Trophoblast cell (in vitro differentiated cells and primary cell): ENCODE data around the gene EFS.
"Not testable (repeated sequence)": the region's sequence is repeated elsewhere in the genome, so short reads cannot be mapped to it uniquely, and the experiment has no call there.

Experiments
- DNase-seq, 2 donors: peaks; one replicate each; pipeline ENCODE4 v3.0.0-alpha.2; 2016
- H2AFZ ChIP-seq: 2 replicates; pipeline ENCODE4 v1.6.1; 2013; ENCODE audit warnings: low read length, moderate library complexity, mild to moderate bottlenecking; ENCODE audit not compliant: insufficient read depth, poor library complexity
- H2AK5ac ChIP-seq: 2 replicates; pipeline ENCODE4 v1.6.1; 2013; ENCODE audit warnings: mild to moderate bottlenecking, low read length
- H2BK120ac ChIP-seq: 2 replicates; pipeline ENCODE4 v1.6.1; 2013; ENCODE audit warnings: low read length, mild to moderate bottlenecking, moderate library complexity; ENCODE audit not compliant: insufficient read depth, poor library complexity
- H2BK12ac ChIP-seq: 2 replicates; pipeline ENCODE4 v1.6.1; 2013; ENCODE audit warnings: mild to moderate bottlenecking, low read length, moderate library complexity
- H2BK5ac ChIP-seq: 2 replicates; pipeline ENCODE4 v1.6.1; 2013; ENCODE audit warnings: low read length, low read depth, moderate library complexity, mild to moderate bottlenecking; ENCODE audit not compliant: poor library complexity
- H3K14ac ChIP-seq: 2 replicates; pipeline ENCODE4 v1.6.1; 2013; ENCODE audit warnings: mild to moderate bottlenecking, low read length
- H3K18ac ChIP-seq: 2 replicates; pipeline ENCODE4 v1.6.1; 2013; ENCODE audit warnings: mild to moderate bottlenecking, low read length
- H3K23ac ChIP-seq: 2 replicates; pipeline ENCODE4 v1.6.1; 2013; ENCODE audit warnings: low read length
- H3K27ac ChIP-seq: 2 replicates; pipeline ENCODE4 v1.5.1; 2013; ENCODE audit warnings: low read depth, mild to moderate bottlenecking, inconsistent platforms, low read length, moderate library complexity
- H3K27me3 ChIP-seq: 2 replicates; pipeline ENCODE4 v1.6.1; 2013; ENCODE audit warnings: inconsistent platforms, mild to moderate bottlenecking, low read length, moderate library complexity; ENCODE audit not compliant: insufficient read depth
- H3K36me3 ChIP-seq, 2 experiments: 1 replicate in 1 of 2; 2 replicates in 1 of 2; pipeline ENCODE4 v1.6.1; 2013; ENCODE audit warnings: low read length in 2 of 2, mild to moderate bottlenecking in 2 of 2, moderate library complexity in 1 of 2; ENCODE audit not compliant: insufficient read depth in 2 of 2, control insufficient read depth in 1 of 2
- H3K4ac ChIP-seq: 2 replicates; pipeline ENCODE4 v1.6.1; 2013; ENCODE audit warnings: low read depth, mild to moderate bottlenecking, low read length, moderate library complexity
- H3K4me1 ChIP-seq, 2 experiments: 1 replicate in 1 of 2; 2 replicates in 1 of 2; pipeline ENCODE4 v1.6.1; 2013; ENCODE audit warnings: low read length in 2 of 2, mild to moderate bottlenecking in 2 of 2, moderate library complexity in 1 of 2; ENCODE audit not compliant: insufficient read depth in 2 of 2, control insufficient read depth in 1 of 2
- H3K4me2 ChIP-seq: 2 replicates; pipeline ENCODE4 v1.6.1; 2013; ENCODE audit warnings: inconsistent platforms, mild to moderate bottlenecking, low read length, moderate library complexity
- H3K4me3 ChIP-seq: 2 replicates; pipeline ENCODE4 v1.5.1; 2013; ENCODE audit warnings: mild to moderate bottlenecking, low read depth, low read length, inconsistent platforms
- H3K79me1 ChIP-seq: one replicate; pipeline ENCODE4 v1.6.1; 2013; ENCODE audit warnings: low read length
- H3K79me2 ChIP-seq: 2 replicates; pipeline ENCODE4 v1.6.1; 2013; ENCODE audit warnings: low read length, mild to moderate bottlenecking; ENCODE audit not compliant: control insufficient read depth, insufficient read depth, poor library complexity
- H3K9ac ChIP-seq: 2 replicates; pipeline ENCODE4 v1.6.1; 2013; ENCODE audit warnings: mild to moderate bottlenecking, low read length
- H3K9me3 ChIP-seq: 2 replicates; pipeline ENCODE4 v1.6.1; 2013; ENCODE audit warnings: low read depth, mild to moderate bottlenecking, control low read depth, inconsistent platforms, low read length; ENCODE audit not compliant: insufficient read depth
- H4K12ac ChIP-seq: 2 replicates; pipeline ENCODE4 v1.6.1; 2013; ENCODE audit warnings: low read depth, mild to moderate bottlenecking, low read length, moderate library complexity
- H4K8ac ChIP-seq: 2 replicates; pipeline ENCODE4 v1.6.1; 2013; ENCODE audit warnings: low read depth, mild to moderate bottlenecking, low read length, moderate library complexity
- H4K91ac ChIP-seq: one replicate; pipeline ENCODE4 v1.6.1; 2013; ENCODE audit warnings: low read depth, mild to moderate bottlenecking, low read length, moderate library complexity
- WGBS: extraction: QIAGEN DNeasy Blood & Tissue Kit; methylation state at CpG from one replicate; pipeline ENCODE4 v1.1.7; 2013; ENCODE audit warnings: missing lambda C conversion rate; ENCODE audit not compliant: insufficient read length, insufficient coverage; ENCODE audit errors: extremely low coverage; 5-methylcytosine and 5-hydroxymethylcytosine counted together

The EFS gene

GRCh38 chr14:23389871-23390270 is 24.9 kb upstream of the EFS start:
- H3K4me3 ChIP-seq, H3K14ac ChIP-seq, DNase-seq, H3K79me1 ChIP-seq, H2AFZ ChIP-seq, H3K4ac ChIP-seq, H3K36me3 ChIP-seq, H3K27ac ChIP-seq, H4K91ac ChIP-seq, H3K79me2 ChIP-seq, H3K4me1 ChIP-seq, H3K4me2 ChIP-seq, H2AK5ac ChIP-seq, H3K27me3 ChIP-seq, H3K9ac ChIP-seq, H3K9me3 ChIP-seq, H4K12ac ChIP-seq, H3K18ac ChIP-seq, H3K23ac ChIP-seq, H2BK120ac ChIP-seq, H4K8ac ChIP-seq, H2BK5ac ChIP-seq, H2BK12ac ChIP-seq: not testable (repeated sequence)
- no CpG with 5 or more reads among the region's 19 CpGs for WGBS

- Histone ChIP-seq H2AK5ac (no peak overlapping the region), H3K4ac (no peak overlapping the region), H2AFZ (no peak overlapping the region), H2BK12ac (no peak overlapping the region), H3K4me2 (no peak overlapping the region), H3K79me2 (no peaks in the 10 kb centered on the region), H3K9me3 (no peaks in the 10 kb centered on the region), H3K9ac (no peak overlapping the region), H2BK120ac (no peak overlapping the region), H3K36me3 (no peaks in the 10 kb centered on the region), H3K14ac (no peak overlapping the region), H3K4me1 (no peaks in the 10 kb centered on the region), H3K27me3 (no peaks in the 10 kb centered on the region), H4K91ac (no peak overlapping the region), H3K27ac (no peak overlapping the region), H2BK5ac (no peak overlapping the region), H4K12ac (no peak overlapping the region), H3K4me3 (no peak overlapping the region), H3K23ac (no peak overlapping the region), H3K18ac (no peak overlapping the region), H3K79me1 (no peaks in the 10 kb centered on the region), H4K8ac (no peak overlapping the region)
- DNase-seq, result no peak
- WGBS, result no CpG with 5 or more reads among the region's 12 CpGs
Observed at GRCh38 chr14:23389396-23389795, 24.4 kb upstream of the EFS start.

DNA sequence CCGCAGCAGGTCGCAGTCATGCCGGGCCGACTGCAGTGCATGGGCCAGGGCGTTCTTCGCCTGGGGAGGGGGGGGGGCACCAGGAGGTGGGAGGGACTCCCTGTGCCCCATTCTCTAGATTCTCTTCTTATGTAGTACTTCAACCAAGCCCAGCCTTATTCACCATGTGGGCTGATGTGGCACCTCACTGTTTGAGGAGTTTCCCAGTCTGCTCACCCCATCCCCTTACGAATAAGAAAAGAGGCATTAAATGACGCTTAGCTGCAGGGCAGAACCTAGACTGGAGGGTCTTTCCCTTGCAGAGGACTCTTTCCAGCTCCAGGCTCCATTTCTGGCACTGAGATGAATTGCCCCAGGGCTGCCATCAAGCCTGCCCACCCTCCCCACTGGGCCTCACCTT is 24.0 kb upstream of the EFS start:
- Histone ChIP-seq H3K79me1 (no peaks in the 10 kb centered on the region), H2BK5ac (no peak overlapping the region), H3K4me1 (no peaks in the 10 kb centered on the region), H3K4me3 (no peak overlapping the region), H2BK12ac (no peak overlapping the region), H3K4me2 (no peak overlapping the region), H3K23ac (no peak overlapping the region), H2BK120ac (no peak overlapping the region), H3K9ac (no peak overlapping the region), H3K79me2 (no peaks in the 10 kb centered on the region), H3K9me3 (no peaks in the 10 kb centered on the region), H4K91ac (no peak overlapping the region), H3K27ac (no peak overlapping the region), H2AK5ac (no peak overlapping the region), H2AFZ (no peak overlapping the region), H3K18ac (no peak overlapping the region), H3K4ac (no peak overlapping the region), H3K27me3 (no peaks in the 10 kb centered on the region), H3K14ac (no peak overlapping the region), H4K12ac (no peak overlapping the region), H4K8ac (no peak overlapping the region), H3K36me3 (no peaks in the 10 kb centered on the region)
- no CpG with 5 or more reads among the region's 8 CpGs for WGBS
- DNase-seq, result no peak

GRCh38 chr14:23387916-23388882 is 23.2 kb upstream of the EFS start:
- no peak overlapping the region for H3K4me2 ChIP-seq
- no peak overlapping the region for H2AFZ ChIP-seq
- no peaks in the 10 kb centered on the region for H3K4me1 ChIP-seq
- H3K4ac ChIP-seq, result no peak overlapping the region
- no peaks in the 10 kb centered on the region for H3K9me3 ChIP-seq
- no peak overlapping the region for H3K23ac ChIP-seq
- DNase-seq, result no peak
- no peaks in the 10 kb centered on the region for H3K27me3 ChIP-seq
- H2AK5ac ChIP-seq, result no peak overlapping the region
- H3K18ac ChIP-seq, result no peak overlapping the region
- no peak overlapping the region for H3K4me3 ChIP-seq
- H2BK120ac ChIP-seq, result no peak overlapping the region
- H4K8ac ChIP-seq, result no peak overlapping the region
- no peak overlapping the region for H2BK5ac ChIP-seq
- H3K36me3 ChIP-seq, result no peaks in the 10 kb centered on the region
- no peaks in the 10 kb centered on the region for H3K79me2 ChIP-seq
- H2BK12ac ChIP-seq, result no peak overlapping the region
- WGBS, result no CpG with 5 or more reads among the region's 26 CpGs
- no peak overlapping the region for H3K27ac ChIP-seq
- no peak overlapping the region for H3K14ac ChIP-seq
- no peak overlapping the region for H3K9ac ChIP-seq
- no peaks in the 10 kb centered on the region for H3K79me1 ChIP-seq
- no peak overlapping the region for H4K12ac ChIP-seq
- no peak overlapping the region for H4K91ac ChIP-seq
